Tibial artery (tissue), 4 donors: ENCODE data around the gene IL2RG.

Source experiments
- DNase-seq, 2 donors: peaks; one replicate each; pipeline ENCODE4 v3.0.0-alpha.2; 2019
- H3K27ac ChIP-seq, 2 donors: fragments of 200-600 bp; sonication (generic) in 1 of 2; 1 replicate in 1 of 2; 2 replicates in 1 of 2; pipeline ENCODE4 v1.5.1; 2018 to 2019; ENCODE audit warnings: mild to moderate bottlenecking in 1 of 2
- H3K27me3 ChIP-seq, 2 donors: fragments of 200-600 bp; sonication (generic) in 1 of 2; one replicate each; pipeline versions ENCODE4 v1.5.1 to v1.6.0; 2016 to 2019
- H3K36me3 ChIP-seq, 3 donors: fragments of 200-600 bp; sonication (generic) in 2 of 3; one replicate each; pipeline ENCODE4 v1.5.1; 2016 to 2019; ENCODE audit warnings: mild to moderate bottlenecking in 2 of 3
- H3K4me1 ChIP-seq, 4 donors: fragments of 200-600 bp; sonication (generic) in 2 of 4; 1 replicate in 3 of 4; 2 replicates in 1 of 4; pipeline ENCODE4 v1.5.1; 2016 to 2019
- H3K4me3 ChIP-seq, 2 donors: fragments of 200-600 bp; sonication (generic) in 1 of 2; 1 replicate in 1 of 2; 2 replicates in 1 of 2; pipeline ENCODE4 v1.5.1; 2018 to 2019; ENCODE audit warnings: mild to moderate bottlenecking in 2 of 2
- H3K9me3 ChIP-seq, 3 donors: fragments of 200-600 bp; sonication (generic) in 1 of 3; one replicate each; pipeline ENCODE4 v1.5.1; 2016 to 2019
- CTCF ChIP-seq, 2 experiments: fragments of 200-600 bp in 1 of 2; fragments of 450-650 bp in 1 of 2; IDR thresholded peaks; one replicate each; pipeline ENCODE4 v1.5.1; 2017 to 2019; ENCODE audit warnings: antibody characterized with exemption in 2 of 2, mild to moderate bottlenecking in 1 of 2, moderate library complexity in 1 of 2
- intact Hi-C: fragments of 100-400 bp; cut with DNase I; formaldehyde crosslinking; loops from one replicate; pipeline ENCODE4 v1.15.0; 2023; ENCODE audit warnings: low total_unique reads

The IL2RG gene

DNA sequence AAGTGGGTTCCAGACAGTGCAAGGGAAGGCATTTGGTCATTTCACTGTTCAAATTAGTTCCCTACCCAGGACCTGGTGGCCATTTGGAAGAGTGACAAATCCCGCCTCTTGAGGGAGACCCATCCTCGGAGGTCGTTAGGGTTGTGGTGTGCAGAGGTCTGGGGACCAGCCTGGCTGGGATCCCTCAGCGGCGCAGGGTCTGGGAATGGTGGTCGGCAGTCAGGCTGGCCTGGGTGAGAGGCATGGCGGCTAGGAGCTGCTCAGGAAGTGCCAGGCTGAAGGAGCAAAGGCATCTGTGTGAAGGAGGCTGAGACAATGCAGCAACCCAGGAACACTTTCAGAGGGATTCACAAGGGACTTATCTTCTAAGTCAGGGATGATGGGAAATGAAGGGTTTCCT is 40.0 kb upstream of the IL2RG start:
- Histone ChIP-seq H3K27ac (no peak overlapping the region), H3K9me3 (no peaks in the 10 kb centered on the region), H3K36me3 (no peaks in the 10 kb centered on the region), H3K4me3 (no peak overlapping the region), H3K4me1 (peaks cover 0 to 5% (median 0%) of the 10 kb centered on the region in 4 donors), H3K27me3 (no peaks in the 10 kb centered on the region)
- no peak for DNase-seq
- TF ChIP-seq CTCF (IDR thresholded peaks at IDR 0.05), result no peak
- intact Hi-C loops, result no loop called here

GRCh38 chrX:71148278-71148663 is 36.9 kb upstream of the IL2RG start:
- intact Hi-C loops, result no loop called here
- Histone ChIP-seq H3K4me3 (no peak overlapping the region), H3K36me3 (no peaks in the 10 kb centered on the region), H3K27ac (no peak overlapping the region), H3K27me3 (no peaks in the 10 kb centered on the region), H3K4me1 (peaks cover 0 to 31% (median 12%) of the 10 kb centered on the region in 4 donors), H3K9me3 (no peaks in the 10 kb centered on the region)
- TF ChIP-seq CTCF (IDR thresholded peaks at IDR 0.05), result no peak
- no peak for DNase-seq

DNA sequence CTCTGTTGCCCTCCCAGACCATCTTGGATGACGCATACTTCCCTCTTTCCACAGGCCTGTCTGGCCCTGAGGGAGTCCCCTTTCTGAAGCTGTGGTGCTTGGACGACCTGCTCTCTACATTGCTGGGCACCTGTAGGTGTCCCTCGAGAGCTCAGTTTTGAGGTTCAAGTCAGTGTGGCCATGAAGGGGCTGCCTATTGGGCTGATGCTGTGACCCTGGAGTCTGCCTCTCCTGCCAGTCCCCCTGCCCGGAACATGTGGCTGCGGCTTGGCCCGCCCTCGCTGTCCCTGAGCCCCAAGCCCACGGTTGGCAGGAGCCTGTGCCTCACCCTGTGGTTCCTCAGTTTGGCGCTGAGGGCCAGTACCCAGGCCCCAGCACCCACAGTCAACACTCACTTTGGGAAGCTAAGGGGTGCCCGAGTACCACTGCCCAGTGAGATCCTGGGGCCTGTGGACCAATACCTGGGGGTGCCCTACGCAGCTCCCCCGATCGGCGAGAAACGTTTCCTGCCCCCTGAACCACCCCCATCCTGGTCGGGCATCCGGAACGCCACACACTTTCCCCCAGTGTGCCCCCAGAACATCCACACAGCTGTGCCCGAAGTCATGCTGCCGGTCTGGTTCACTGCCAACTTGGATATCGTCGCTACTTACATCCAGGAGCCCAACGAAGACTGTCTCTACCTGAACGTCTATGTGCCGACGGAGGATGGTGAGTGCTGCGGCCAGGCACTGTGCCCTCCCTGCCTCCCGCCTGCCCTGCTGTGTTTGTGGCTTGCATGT is 36.3 kb upstream of the IL2RG start:
- intact Hi-C loops, result no loop called here
- Histone ChIP-seq H3K27me3 (no peaks in the 10 kb centered on the region), H3K9me3 (no peaks in the 10 kb centered on the region), H3K36me3 (no peaks in the 10 kb centered on the region), H3K4me3 (no peak overlapping the region), H3K4me1 (peaks cover 0 to 34% (median 12%) of the 10 kb centered on the region in 4 donors), H3K27ac (no peak overlapping the region)
- DNase-seq, result no peak
- no peak for TF ChIP-seq CTCF (IDR thresholded peaks at IDR 0.05)

GRCh38 chrX:71144651-71145050 is 33.3 kb upstream of the IL2RG start, which contains the start of gene NLGN3:
TSS of gene NLGN3 (plus strand) at chrX:71144841. CDS start at chrX:71147750, 2,909 bp downstream.
- intact Hi-C loops, result no loop called here
- DNase-seq, result no peak
- no peak within 1 kb of the TSS for H3K27ac ChIP-seq

DNA sequence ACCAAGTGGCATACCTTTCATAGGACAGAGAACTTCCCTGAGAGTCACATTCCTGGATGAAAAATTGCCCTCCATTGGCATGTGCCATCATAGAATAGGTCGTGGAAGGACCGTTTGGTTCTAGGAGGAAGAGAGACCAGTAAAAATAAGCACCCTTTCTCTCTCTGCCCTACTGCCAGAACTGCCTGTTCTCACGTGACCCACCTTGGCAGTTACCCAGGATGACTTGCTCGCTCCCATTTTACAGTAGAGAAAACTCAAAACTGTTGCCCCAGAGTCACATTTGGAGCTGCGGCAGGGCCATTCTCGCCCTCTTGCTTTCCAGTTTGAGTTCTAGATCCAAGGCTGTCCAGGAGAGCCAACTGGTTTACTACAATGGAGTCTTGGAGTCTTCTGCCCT is 32.1 kb upstream of the IL2RG start:
- DNase-seq, result peak; percentile 70 to 77
- H3K27me3 ChIP-seq, result no peaks in the 10 kb centered on the region
- no peak for TF ChIP-seq CTCF (IDR thresholded peaks at IDR 0.05)
- H3K4me3 ChIP-seq, result no peak overlapping the region
- no peak overlapping the region for H3K27ac ChIP-seq
- H3K9me3 ChIP-seq, result no peaks in the 10 kb centered on the region
- peaks cover 0 to 34% (median 12%) of the 10 kb centered on the region in 4 donors for H3K4me1 ChIP-seq
- peaks cover 0 to 37% (median 20%) of the 10 kb centered on the region in 3 donors for H3K36me3 ChIP-seq
- intact Hi-C loops, result no loop called here

More at GRCh38 chrX:71144651-71145050, 33.3 kb upstream of the IL2RG start, which contains the start of gene NLGN3:
- H3K36me3 ChIP-seq, result peaks cover 0 to 26% (median 14%) of the 10 kb centered on the region in 3 donors
- H3K27me3 ChIP-seq, result no peaks in the 10 kb centered on the region
- no peaks in the 10 kb centered on the region for H3K9me3 ChIP-seq
- peaks cover 0 to 34% (median 12%) of the 10 kb centered on the region in 4 donors for H3K4me1 ChIP-seq
- no peak for TF ChIP-seq CTCF (IDR thresholded peaks at IDR 0.05)
- H3K4me3 ChIP-seq, result peak within 1 kb of the TSS; percentile 33 to 42
